Gastroesophageal sphincter (tissue), 4 donors: ENCODE measurements around the gene AKAP10. TPM values are rescaled to one million over a fixed set of nuclear protein-coding genes. Genes with fewer than 3 reads are reported as not detected.
"Not testable (repeated sequence)": the region's sequence is repeated elsewhere in the genome, so short reads cannot be mapped to it uniquely, and the experiment has no call there.

Experiments used
- ATAC-seq: fragments of 150-250 bp; one replicate; pipeline ENCODE4 v1.9.1; 2016; ENCODE audit warnings: mild to moderate bottlenecking, moderate library complexity
- H3K27ac ChIP-seq, 4 donors: fragments of 200-600 bp; sonication (generic) in 3 of 4; 1 replicate in 3 of 4; 2 replicates in 1 of 4; pipeline ENCODE4 v1.5.1; 2016 to 2019
- H3K27me3 ChIP-seq: fragments of 200-600 bp; sonication (generic); one replicate; pipeline ENCODE4 v1.5.1; 2019
- H3K36me3 ChIP-seq, 2 donors: fragments of 200-600 bp; sonication (generic); one replicate each; pipeline ENCODE4 v1.5.1; 2019; ENCODE audit warnings: control low read depth in 1 of 2
- H3K4me1 ChIP-seq, 3 donors: fragments of 200-600 bp; sonication (generic); 1 replicate in 2 of 3; 2 replicates in 1 of 3; pipeline ENCODE4 v1.5.1; 2016 to 2019; ENCODE audit warnings: control low read depth in 2 of 3
- H3K4me3 ChIP-seq, 2 donors: fragments of 200-600 bp; sonication (generic); one replicate each; pipeline ENCODE4 v1.5.1; 2019; ENCODE audit warnings: mild to moderate bottlenecking in 1 of 2, moderate library complexity in 1 of 2
- H3K9me3 ChIP-seq, 3 donors: fragments of 200-600 bp; sonication (generic); one replicate each; pipeline ENCODE4 v1.5.1; 2017 to 2019; ENCODE audit warnings: control low read depth in 2 of 3
- CTCF ChIP-seq, 4 experiments: fragments of 200-600 bp in 2 of 4; fragments of 450-650 bp in 2 of 4; sonication (generic) in 1 of 4; IDR thresholded peaks; one replicate each; pipeline ENCODE4 v1.5.1; 2017 to 2019; ENCODE audit warnings: antibody characterized with exemption in 4 of 4, mild to moderate bottlenecking in 2 of 4, moderate library complexity in 2 of 4
- EP300 ChIP-seq: sonication (generic); formaldehyde crosslinking; IDR thresholded peaks from one replicate; pipeline ENCODE4 v1.6.1; 2017; ENCODE audit warnings: antibody characterized with exemption, mild to moderate bottlenecking
- POLR2A ChIP-seq, 2 donors: fragments of 450-650 bp; IDR thresholded peaks; one replicate each; pipeline ENCODE4 v1.6.1; 2017; ENCODE audit warnings: antibody characterized with exemption in 2 of 2, mild to moderate bottlenecking in 2 of 2, moderate library complexity in 1 of 2
- POLR2AphosphoS5 ChIP-seq: sonication (generic); formaldehyde crosslinking; IDR thresholded peaks from one replicate; pipeline ENCODE4 v1.6.1; 2017; ENCODE audit warnings: antibody characterized with exemption
- WGBS, 2 donors: methylation state at CpG; one replicate each; pipeline ENCODE4 v1.1.5; 2018; ENCODE audit warnings: low coverage in 1 of 2; 5-methylcytosine and 5-hydroxymethylcytosine counted together
- total RNA-seq, 4 donors: library from RNA; depleted of rRNA; stranded (reverse); fragments of >200 nt; gene quantifications; one replicate each; pipeline ENCODE4 v1.1.0, GENCODE V29; 2016

Gene AKAP10
- total RNA-seq, 4 donors from 2014 or later: 22.6 to 46.4 (median 24.4) TPM

- 100% methylated on average over 1 to 5 of the region's 7 CpGs for WGBS, 2 donors
- no peak for TF ChIP-seq POLR2AphosphoS5
- Histone ChIP-seq H3K4me1 (peaks cover 0 to 47% (median 7%) of the 10 kb centered on the region in 3 donors), H3K9me3 (peaks cover 0 to 10% (median 0%) of the 10 kb centered on the region in 3 donors), H3K36me3 (peaks cover 0 to 58% of the 10 kb centered on the region in 2 donors), H3K27me3 (no peaks in the 10 kb centered on the region), H3K4me3 (no peak overlapping the region), H3K27ac (no peak overlapping the region)
- ATAC-seq: no peak
Observed at GRCh38 chr17:19955099-19955498, 22.5 kb downstream of the AKAP10 start.

GRCh38 chr17:19951411-19951810, 26.2 kb downstream of the AKAP10 start:
- ATAC-seq, H3K4me3 ChIP-seq, H3K27me3 ChIP-seq, H3K27ac ChIP-seq, H3K9me3 ChIP-seq: not testable (repeated sequence)
- H3K4me1 ChIP-seq: peaks cover 0 to 53% (median 7%) of the 10 kb centered on the region in 3 donors
- H3K36me3 ChIP-seq: peaks cover 0 to 37% of the 10 kb centered on the region in 2 donors
- WGBS, 2 donors: 63% methylated on average over 2 of the region's 5 CpGs; no CpG with 5 or more reads in 1 of the 2 donors

GRCh38 chr17:19950624-19951195, 26.9 kb downstream of the AKAP10 start:
- WGBS, 2 donors: no CpG with 5 or more reads among the region's 43 CpGs
- H3K27me3 ChIP-seq, H3K27ac ChIP-seq, H3K9me3 ChIP-seq, ATAC-seq, H3K4me3 ChIP-seq: not testable (repeated sequence)
- H3K36me3 ChIP-seq: peaks cover 0 to 33% of the 10 kb centered on the region in 2 donors
- H3K4me1 ChIP-seq: peaks cover 0 to 46% (median 7%) of the 10 kb centered on the region in 3 donors

GRCh38 chr17:19948116-19948943, 29.3 kb downstream of the AKAP10 start:
- Histone ChIP-seq H3K27me3 (no peaks in the 10 kb centered on the region), H3K4me3 (no peak overlapping the region), H3K9me3 (peaks cover 0 to 2% (median 0%) of the 10 kb centered on the region in 3 donors), H3K4me1 (peaks cover 0 to 40% (median 7%) of the 10 kb centered on the region in 3 donors), H3K36me3 (peaks cover 0 to 42% of the 10 kb centered on the region in 2 donors), H3K27ac (peak overlapping the region in 2 of 4 donors; percentile 0 to 51)
- 34 to 50% methylated on average over 5 to 10 of the region's 10 CpGs for WGBS, 2 donors
- no peak for ATAC-seq
- TF ChIP-seq POLR2A (IDR thresholded peaks at IDR 0.05) (no peak), EP300 (no peak), CTCF (IDR thresholded peaks at IDR 0.05) (no peak), POLR2AphosphoS5 (no peak)

- TF ChIP-seq POLR2A (IDR thresholded peaks at IDR 0.05) (no peak), CTCF (IDR thresholded peaks at IDR 0.05) (no peak), EP300 (no peak), POLR2AphosphoS5 (no peak)
- Histone ChIP-seq H3K27me3 (no peaks in the 10 kb centered on the region), H3K27ac (no peak overlapping the region), H3K4me1 (peaks cover 0 to 46% (median 7%) of the 10 kb centered on the region in 3 donors), H3K9me3 (no peaks in the 10 kb centered on the region), H3K36me3 (peaks cover 0 to 44% of the 10 kb centered on the region in 2 donors), H3K4me3 (no peak overlapping the region)
- 93 to 97% methylated on average over 3 to 7 of the region's 20 CpGs for WGBS, 2 donors
- ATAC-seq: no peak
Observed at GRCh38 chr17:19946921-19947320, 30.7 kb downstream of the AKAP10 start.

GRCh38 chr17:19945009-19945626, 32.5 kb downstream of the AKAP10 start:
- Histone ChIP-seq H3K27me3 (no peaks in the 10 kb centered on the region), H3K36me3 (peaks cover 0 to 37% of the 10 kb centered on the region in 2 donors), H3K27ac (no peak overlapping the region), H3K4me3 (no peak overlapping the region), H3K4me1 (peaks cover 7 to 61% (median 7%) of the 10 kb centered on the region in 3 donors), H3K9me3 (no peaks in the 10 kb centered on the region)
- no peak for ATAC-seq
- 70 to 79% methylated on average over 2 of the region's 2 CpGs for WGBS, 2 donors
- no peak for TF ChIP-seq POLR2AphosphoS5
- no peak for TF ChIP-seq EP300
- no peak for TF ChIP-seq CTCF (IDR thresholded peaks at IDR 0.05)
- TF ChIP-seq POLR2A (IDR thresholded peaks at IDR 0.05): no peak
